ENCODE results near the gene C6orf62.

- TF ChIP-seq CTCF (IDR thresholded peaks at IDR 0.05) = no peak
- TF ChIP-seq POLR2A (IDR thresholded peaks at IDR 0.05) = no peak
These were observed 19.2 kb downstream of the C6orf62 start for GRCh38 chr6:24699521-24700359.
